ENCODE data around the gene PRR5. TPM values are rescaled to one million over a fixed set of nuclear protein-coding genes. Genes with fewer than 3 reads are reported as not detected.

PRR5 gene
- total RNA-seq, 1 donor from 2014 or later: 20.5 TPM

DNA sequence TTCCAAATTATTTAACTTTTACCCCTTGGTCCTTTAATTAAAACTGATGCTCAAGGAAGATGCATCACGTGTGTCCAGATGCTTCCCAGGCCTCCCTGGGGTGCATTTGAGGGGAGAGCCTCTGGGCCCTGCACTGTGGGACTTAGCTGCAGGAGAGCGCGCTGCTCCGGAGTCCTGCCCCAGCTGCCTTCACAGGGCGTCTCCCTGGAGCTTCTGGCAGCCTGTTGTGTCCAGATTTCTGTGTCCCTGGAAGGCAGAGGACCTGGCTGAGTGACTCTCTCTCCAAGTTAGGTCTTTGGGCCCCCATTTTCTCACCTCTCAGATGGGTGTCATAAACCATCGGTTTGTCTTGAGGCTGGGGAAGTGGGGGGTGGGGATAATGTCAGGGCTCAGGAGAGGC is 53.4 kb downstream of the PRR5 start:
- Mint-ChIP-seq H3K36me3 (ENCODE audit: insufficient read depth) (peaks cover 8% of the 10 kb centered on the region), H3K4me3 (ENCODE audit: low read depth) (peak overlapping the region; percentile 86), H3K27me3 (no peaks in the 10 kb centered on the region), H3K4me1 (ENCODE audit: low read depth) (peaks cover 52% of the 10 kb centered on the region), H3K9me3 (ENCODE audit: low read depth) (no peaks in the 10 kb centered on the region), H3K27ac (peak overlapping the region; percentile 97)
- TF ChIP-seq CTCF (IDR thresholded peaks at IDR 0.05; ENCODE audit: unreplicated experiment): no peak
- no peak for DNase-seq (ENCODE audit: low spot score, unreplicated experiment)

GRCh38 chr22:44755956-44756361 is 54.0 kb downstream of the PRR5 start:
- Mint-ChIP-seq H3K36me3 (ENCODE audit: insufficient read depth) (peaks cover 10% of the 10 kb centered on the region), H3K27ac (peak overlapping the region; percentile 97), H3K9me3 (ENCODE audit: low read depth) (no peaks in the 10 kb centered on the region), H3K4me1 (ENCODE audit: low read depth) (peaks cover 52% of the 10 kb centered on the region), H3K27me3 (no peaks in the 10 kb centered on the region), H3K4me3 (ENCODE audit: low read depth) (peak overlapping the region; percentile 86)
- DNase-seq (ENCODE audit: low spot score, unreplicated experiment): peak; percentile 42
- no peak for TF ChIP-seq CTCF (IDR thresholded peaks at IDR 0.05; ENCODE audit: unreplicated experiment)

DNA sequence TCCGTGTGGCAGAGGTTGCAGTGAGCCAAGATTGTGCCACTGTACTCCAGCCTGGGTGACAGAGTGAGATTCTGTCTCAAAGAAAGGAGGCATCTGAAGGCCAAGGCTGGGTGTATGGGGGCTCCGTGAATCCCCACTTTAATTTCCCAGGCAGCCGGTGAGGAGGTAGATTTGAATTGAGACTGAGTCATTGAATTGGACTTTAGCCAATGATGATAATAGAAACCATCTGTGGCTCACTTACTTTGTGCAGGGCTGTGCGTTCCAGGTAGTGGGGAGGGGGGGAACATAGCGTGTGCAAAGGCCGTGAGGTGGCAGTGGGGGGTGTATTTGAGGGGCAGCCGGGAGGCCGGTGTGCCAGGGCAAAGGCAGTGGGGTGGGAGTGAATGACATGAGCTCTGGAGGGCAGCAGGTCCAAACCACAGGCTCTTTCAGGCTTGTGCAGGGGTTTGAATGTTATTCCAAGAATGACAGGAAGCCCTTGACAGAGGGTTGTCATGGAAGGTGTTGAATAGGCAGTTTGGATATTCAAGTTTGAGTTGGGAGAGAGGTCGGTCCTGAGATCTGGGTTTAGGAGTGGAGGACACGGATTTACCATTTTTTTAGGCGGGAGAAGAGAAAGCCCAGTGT is 56.5 kb downstream of the PRR5 start:
- Mint-ChIP-seq H3K36me3 (ENCODE audit: insufficient read depth) (peaks cover 22% of the 10 kb centered on the region), H3K4me3 (ENCODE audit: low read depth) (no peak overlapping the region), H3K27me3 (no peaks in the 10 kb centered on the region), H3K27ac (no peak overlapping the region), H3K9me3 (ENCODE audit: low read depth) (peaks cover 6% of the 10 kb centered on the region), H3K4me1 (ENCODE audit: low read depth) (peaks cover 51% of the 10 kb centered on the region)
- no peak for DNase-seq (ENCODE audit: low spot score, unreplicated experiment)
- no peak for TF ChIP-seq CTCF (IDR thresholded peaks at IDR 0.05; ENCODE audit: unreplicated experiment)

- Mint-ChIP-seq H3K27ac (peak overlapping the region; percentile 14), H3K4me1 (ENCODE audit: low read depth) (peaks cover 47% of the 10 kb centered on the region), H3K4me3 (ENCODE audit: low read depth) (no peak overlapping the region), H3K9me3 (ENCODE audit: low read depth) (peaks cover 6% of the 10 kb centered on the region), H3K27me3 (no peaks in the 10 kb centered on the region), H3K36me3 (ENCODE audit: insufficient read depth) (peaks cover 23% of the 10 kb centered on the region)
- no peak for TF ChIP-seq CTCF (IDR thresholded peaks at IDR 0.05; ENCODE audit: unreplicated experiment)
- DNase-seq (ENCODE audit: low spot score, unreplicated experiment): no peak
Measured at GRCh38 chr22:44759001-44759400, 57.0 kb downstream of the PRR5 start.

DNA sequence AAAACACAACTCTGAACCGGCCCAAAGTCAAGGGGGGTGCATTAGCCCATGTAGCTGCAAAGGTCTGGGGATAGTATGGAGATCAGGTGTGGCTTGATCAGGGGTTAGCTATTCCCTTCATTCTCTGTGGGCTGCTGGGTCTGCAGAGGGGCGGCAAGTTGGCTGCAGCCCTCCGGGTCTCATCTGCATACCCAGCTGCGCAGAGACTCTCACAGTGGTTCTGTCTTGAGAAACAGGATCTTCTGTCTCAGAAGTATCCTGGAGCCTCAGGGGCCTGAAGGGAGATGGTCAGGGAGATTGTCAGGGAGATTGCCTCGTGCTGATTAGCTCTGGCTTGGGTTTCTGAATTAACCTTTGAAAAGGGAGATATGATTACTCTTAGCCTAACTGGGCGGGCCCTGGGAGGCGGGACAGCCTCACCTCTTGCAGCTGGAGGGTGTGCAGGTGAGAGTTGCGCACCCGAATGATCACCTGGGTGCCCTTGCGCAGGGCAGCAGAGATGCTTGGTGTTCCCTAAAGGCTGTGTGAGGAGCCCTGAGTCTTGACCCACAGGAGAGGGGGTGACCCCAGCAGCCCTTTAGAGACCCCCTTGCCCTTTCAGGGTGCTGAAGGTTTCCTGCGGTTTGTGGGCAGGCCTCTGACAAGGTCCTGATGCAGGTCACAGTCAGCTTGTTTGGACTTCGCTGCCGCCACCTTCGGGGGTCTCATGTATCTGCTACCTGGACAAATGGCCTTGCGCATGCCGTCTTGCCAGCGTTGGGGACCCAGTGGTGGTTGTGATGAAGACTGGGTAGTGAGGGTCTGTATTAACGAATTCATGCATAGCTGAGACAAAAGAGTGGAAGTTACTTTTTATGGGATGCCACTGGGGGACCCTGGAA is 57.7 kb downstream of the PRR5 start:
- peaks cover 44% of the 10 kb centered on the region for H3K4me1 Mint-ChIP-seq (ENCODE audit: low read depth)
- H3K9me3 Mint-ChIP-seq (ENCODE audit: low read depth): peaks cover 6% of the 10 kb centered on the region
- H3K27ac Mint-ChIP-seq: peak overlapping the region; percentile 87
- peaks cover 25% of the 10 kb centered on the region for H3K36me3 Mint-ChIP-seq (ENCODE audit: insufficient read depth)
- no peak for TF ChIP-seq CTCF (IDR thresholded peaks at IDR 0.05; ENCODE audit: unreplicated experiment)
- H3K4me3 Mint-ChIP-seq (ENCODE audit: low read depth): no peak overlapping the region
- no peaks in the 10 kb centered on the region for H3K27me3 Mint-ChIP-seq
- DNase-seq (ENCODE audit: low spot score, unreplicated experiment): no peak
